GM12878 (cell line): ENCODE results near the gene ATOSB. TPM values are rescaled to one million over a fixed set of nuclear protein-coding genes. Genes with fewer than 3 reads are reported as not detected.

Experiments used
- ATAC-seq: fragments of 200-7000 bp; cut with Tn5 transposase; 3 replicates; pipeline ENCODE4 v1.9.1; 2020; ENCODE audit warnings: mild to moderate bottlenecking, moderate library complexity
- BruUV-seq: library from RNA; stranded (reverse); fragments of 400-500 nt; replicated peaks from 2 replicates; lab custom pipeline; 2021; lab: Mats Ljungman, UMichigan
- CTCF ChIA-PET: fragments of 300-600 bp; sonication (Branson Sonifier 250); formaldehyde crosslinking; extraction: SDS; loops from one replicate; lab custom pipeline; 2021; ENCODE audit warnings: inconsistent platforms; lab: Yijun Ruan, JAX
- POLR2A ChIA-PET: fragments of 350-600 bp; formaldehyde crosslinking; extraction: SDS; loops from one replicate; lab custom pipeline; 2021; ENCODE audit warnings: inconsistent platforms; lab: Charles Lee
- RAD21 ChIA-PET: fragments of 300-600 bp; sonication (Branson Sonifier 250); formaldehyde crosslinking; loops from one replicate; lab custom pipeline; 2023; ENCODE audit warnings: antibody characterized with exemption; ENCODE audit not compliant: unreplicated experiment; lab: Charles Lee
- SMC1A ChIA-PET: fragments of 300-600 bp; sonication (Branson Sonifier 250); formaldehyde crosslinking; loops from one replicate; lab custom pipeline; 2023; ENCODE audit not compliant: unreplicated experiment, uncharacterized antibody; lab: Charles Lee
- DNase-seq: peaks from one replicate; pipeline ENCODE4 v3.0.0-alpha.2; 2011; ENCODE audit warnings: low read depth, low spot score
- FAIRE-seq: peaks from 3 replicates; lab custom pipeline; 2011; peaks lifted over from hg19 to GRCh38; lab: Jason Lieb, UNC
- H2AFZ ChIP-seq: 2 replicates; pipeline ENCODE4 v1.6.0; 2011; ENCODE audit warnings: low read depth, low read length, control low read depth; ENCODE audit not compliant: control insufficient read depth
- H3K27ac ChIP-seq: 2 replicates; pipeline ENCODE4 v1.5.1; 2011; ENCODE audit warnings: control low read depth; ENCODE audit not compliant: control insufficient read depth, insufficient read depth
- H3K27me3 ChIP-seq, 2 experiments: replicated peaks in 1 of 2; 2 replicates each; pipeline versions ENCODE4 v1.6.0 to v1.6.1; 2011; ENCODE audit warnings: low read length in 1 of 2; ENCODE audit not compliant: control insufficient read depth in 2 of 2, insufficient read depth in 2 of 2
- H3K36me3 ChIP-seq, 2 experiments: 2 replicates each; pipeline ENCODE4 v1.5.1; 2011; ENCODE audit warnings: low read length in 1 of 2; ENCODE audit not compliant: control insufficient read depth in 2 of 2, insufficient read depth in 2 of 2
- H3K4me1 ChIP-seq: 2 replicates; pipeline ENCODE4 v1.6.1; 2011; ENCODE audit warnings: mild to moderate bottlenecking, low read length, moderate library complexity, mixed read lengths; ENCODE audit not compliant: control insufficient read depth, insufficient read depth
- H3K4me2 ChIP-seq: 2 replicates; pipeline ENCODE4 v1.6.0; 2011; ENCODE audit warnings: control low read depth; ENCODE audit not compliant: control insufficient read depth, insufficient read depth
- H3K4me3 ChIP-seq: fragments of 200-600 bp; sonication (generic); 2 replicates; pipeline ENCODE4 v1.5.1; 2016
- H3K79me2 ChIP-seq: 2 replicates; pipeline ENCODE4 v1.6.0; 2011; ENCODE audit warnings: low read length; ENCODE audit not compliant: control insufficient read depth, insufficient read depth
- H3K9ac ChIP-seq: 2 replicates; pipeline ENCODE4 v1.8.0; 2011; ENCODE audit warnings: low read length, control low read depth, mixed read lengths; ENCODE audit not compliant: control insufficient read depth, insufficient read depth
- H3K9me3 ChIP-seq: replicated peaks from 3 replicates; pipeline ENCODE4 v1.5.1; 2011; ENCODE audit warnings: mild to moderate bottlenecking, low read length; ENCODE audit not compliant: control insufficient read depth, insufficient read depth
- H4K20me1 ChIP-seq: 2 replicates; pipeline ENCODE4 v1.6.0; 2011; ENCODE audit not compliant: control insufficient read depth, insufficient read depth
- FOXK2 ChIP-seq: fragments of 450-650 bp; IDR thresholded peaks from 2 replicates; pipeline ENCODE4 v1.6.1; 2017; ENCODE audit warnings: mild to moderate bottlenecking, moderate library complexity
- KAT2A ChIP-seq: conservative IDR thresholded peaks from 2 replicates; pipeline ENCODE4 v1.6.1; 2011; ENCODE audit warnings: low read depth, low read length; ENCODE audit not compliant: control insufficient read depth
- POLR2AphosphoS2 ChIP-seq: IDR thresholded peaks from 2 replicates; pipeline ENCODE4 v1.6.1; 2011; ENCODE audit warnings: low read depth, mild to moderate bottlenecking, low read length, improper control_type of control experiment, moderate library complexity
- WGBS: methylation state at CpG from one replicate; pipeline ENCODE4 v1.1.6; 2016; ENCODE audit warnings: low lambda C conversion rate; ENCODE audit not compliant: insufficient replicate concordance, insufficient coverage; ENCODE audit errors: missing lambda C conversion rate; 5-methylcytosine and 5-hydroxymethylcytosine counted together
- in situ Hi-C: fragments of 300-500 bp; cut with MboI; formaldehyde crosslinking; loops from 9 replicates; pipeline ENCODE4 v1.14.3; 2018; ENCODE audit warnings: mixed read lengths
- intact Hi-C: fragments of 100-400 bp; cut with micrococcal nuclease; formaldehyde crosslinking; loops from one replicate; pipeline ENCODE4 v1.14.2; 2022; ENCODE audit not compliant: unreplicated experiment
- polyA plus RNA-seq, 11 experiments: library from polyadenylated mRNA; depleted of rRNA in 4 of 11; unstranded in 6 of 11; stranded (reverse) in 5 of 11; fragments of >200 nt; fragmentation: Nextera tagmentation in 4 of 11; fragmentation: Illumina TruSeq in 1 of 11; extraction: Ambion mirVana in 4 of 11; extraction: Trizol in 1 of 11; gene quantifications; 1 replicate in 1 of 11; 2 replicates in 10 of 11; pipeline versions ENCODE4 v1.2.1 to v1.2.3, GENCODE V29; 2011 to 2016; ENCODE audit warnings: inconsistent platforms in 2 of 11, missing spikeins in 2 of 11, low read depth in 1 of 11
- total RNA-seq, 4 experiments: library from RNA; depleted of rRNA in 3 of 4; stranded (reverse); fragments of >200 nt in 3 of 4; fragmentation: Illumina TruSeq in 1 of 4; extraction: Trizol in 1 of 4; gene quantifications; 2 replicates each; pipeline versions ENCODE4 v1.2.1 to v1.2.3, GENCODE V29; 2013 to 2021
- TF ChIP-seq, protein P1 (sequence below): IDR thresholded peaks from 2 replicates; pipeline ENCODE4 v1.6.1; 2011; ENCODE audit warnings: mild to moderate bottlenecking, low read depth, low read length, moderate library complexity; ENCODE audit not compliant: insufficient replicate concordance

Gene ATOSB
- total and polyA plus RNA-seq, 10 of the 15 experiments (the other 5 are each of a cell fraction or from before 2014, with no cell fraction given) = 0.60 to 5.4 (median 2.5) TPM

- Histone ChIP-seq H3K27me3 (no peaks in the 10 kb centered on the region), H3K4me3 (no peak overlapping the region), H3K9me3 (peaks cover 11% of the 10 kb centered on the region), H3K36me3 (no peaks in the 10 kb centered on the region), H2AFZ (no peak overlapping the region), H3K4me2 (no peak overlapping the region), H3K9ac (no peak overlapping the region), H3K4me1 (no peaks in the 10 kb centered on the region), H3K27ac (no peak overlapping the region), H3K79me2 (no peaks in the 10 kb centered on the region), H4K20me1 (no peaks in the 10 kb centered on the region)
- TF ChIP-seq FOXK2 (no peak), POLR2AphosphoS2 (no peak)
- TF ChIP-seq, protein P1, sequence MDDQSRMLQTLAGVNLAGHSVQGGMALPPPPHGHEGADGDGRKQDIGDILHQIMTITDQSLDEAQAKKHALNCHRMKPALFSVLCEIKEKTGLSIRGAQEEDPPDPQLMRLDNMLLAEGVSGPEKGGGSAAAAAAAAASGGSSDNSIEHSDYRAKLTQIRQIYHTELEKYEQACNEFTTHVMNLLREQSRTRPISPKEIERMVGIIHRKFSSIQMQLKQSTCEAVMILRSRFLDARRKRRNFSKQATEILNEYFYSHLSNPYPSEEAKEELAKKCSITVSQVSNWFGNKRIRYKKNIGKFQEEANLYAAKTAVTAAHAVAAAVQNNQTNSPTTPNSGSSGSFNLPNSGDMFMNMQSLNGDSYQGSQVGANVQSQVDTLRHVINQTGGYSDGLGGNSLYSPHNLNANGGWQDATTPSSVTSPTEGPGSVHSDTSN = no peak
- intact Hi-C loops = no loop called here
- SMC1A ChIA-PET = no interaction called here
- in situ Hi-C loops = no loop called here
- CTCF ChIA-PET = no interaction called here
- ATAC-seq (no peak), DNase-seq (no peak), FAIRE-seq (no peak)
- POLR2A ChIA-PET = no interaction called here
- 7% methylated on average over 2 of the region's 2 CpGs for WGBS
- RAD21 ChIA-PET = no interaction called here
- no TSS peak for BruUV-seq
These were observed 24.4 kb upstream of the ATOSB start for GRCh38 chr9:35140093-35140492.

- Histone ChIP-seq H4K20me1 (no peaks in the 10 kb centered on the region), H3K9ac (no peak overlapping the region), H3K36me3 (no peaks in the 10 kb centered on the region), H3K27ac (no peak overlapping the region), H3K9me3 (peaks cover 6% of the 10 kb centered on the region; the same call in 2 of the 3 replicates), H3K27me3 (no peaks in the 10 kb centered on the region), H3K4me2 (no peak overlapping the region), H3K79me2 (no peaks in the 10 kb centered on the region), H3K4me3 (no peak overlapping the region), H3K4me1 (no peaks in the 10 kb centered on the region), H2AFZ (no peak overlapping the region)
- intact Hi-C loops (no loop called here), in situ Hi-C loops (no loop called here)
- no peak for ATAC-seq
- BruUV-seq = no TSS peak
- SMC1A ChIA-PET = no interaction called here
- RAD21 ChIA-PET = no interaction called here
- FAIRE-seq = no peak
- WGBS = 71% methylated on average over 8 of the region's 8 CpGs
- POLR2A ChIA-PET = no interaction called here
- DNase-seq = no peak
- CTCF ChIA-PET = no interaction called here
- TF ChIP-seq KAT2A = no peak
These were observed 21.2 kb upstream of the ATOSB start for GRCh38 chr9:35136866-35137265.
